HEK293T (cell line): ENCODE data around the gene KRTAP10-9.

Experiments
- CTCF ChIA-PET: fragments of 350-600 bp; formaldehyde crosslinking; extraction: SDS; loops from one replicate; lab custom pipeline; 2021; ENCODE audit warnings: antibody characterized with exemption, inconsistent platforms; lab: Yijun Ruan, JAX
- POLR2A ChIA-PET: fragments of 350-600 bp; formaldehyde crosslinking; extraction: SDS; loops from one replicate; lab custom pipeline; 2020; ENCODE audit warnings: antibody characterized with exemption, inconsistent platforms; lab: Yijun Ruan, JAX
- DNase-seq: peaks from one replicate; pipeline ENCODE4 v3.0.0; 2012; ENCODE audit warnings: mixed read lengths; ENCODE audit errors: extremely low spot score
- ARNT ChIP-seq: fragments of 450-650 bp; IDR thresholded peaks from 2 replicates; pipeline ENCODE4 v1.6.1; 2017; ENCODE audit warnings: mild to moderate bottlenecking
- BHLHE40 ChIP-seq: fragments of 450-650 bp; IDR thresholded peaks from 2 replicates; pipeline ENCODE4 v1.6.1; 2016; ENCODE audit warnings: mild to moderate bottlenecking, moderate library complexity, borderline replicate concordance
- CTBP1 ChIP-seq: fragments of 450-650 bp; IDR thresholded peaks from 2 replicates; pipeline ENCODE4 v1.6.1; 2016; ENCODE audit warnings: borderline replicate concordance
- ELF4 ChIP-seq: fragments of 450-650 bp; IDR thresholded peaks from 2 replicates; pipeline ENCODE4 v1.6.1; 2017; ENCODE audit warnings: antibody characterized with exemption
- FOXA1 ChIP-seq: fragments of 450-650 bp; IDR thresholded peaks from 2 replicates; pipeline ENCODE4 v1.6.1; 2016; ENCODE audit warnings: mild to moderate bottlenecking
- FOXK2 ChIP-seq: fragments of 450-650 bp; IDR thresholded peaks from 2 replicates; pipeline ENCODE4 v1.6.1; 2016; ENCODE audit warnings: mild to moderate bottlenecking
- FOXM1 ChIP-seq: fragments of 450-650 bp; IDR thresholded peaks from 2 replicates; pipeline ENCODE4 v1.6.1; 2017; ENCODE audit warnings: mild to moderate bottlenecking, borderline replicate concordance
- HDGF ChIP-seq: fragments of 450-650 bp; IDR thresholded peaks from 2 replicates; pipeline ENCODE4 v1.6.1; 2017; ENCODE audit warnings: antibody characterized with exemption, borderline replicate concordance
- L3MBTL2 ChIP-seq: fragments of 450-650 bp; conservative IDR thresholded peaks from 2 replicates; pipeline ENCODE4 v1.6.1; 2016; ENCODE audit warnings: mild to moderate bottlenecking
- LEF1 ChIP-seq: fragments of 450-650 bp; IDR thresholded peaks from 2 replicates; pipeline ENCODE4 v1.6.1; 2017; ENCODE audit warnings: mild to moderate bottlenecking, borderline replicate concordance
- NFRKB ChIP-seq: fragments of 450-650 bp; IDR thresholded peaks from 2 replicates; pipeline ENCODE4 v1.6.1; 2016; ENCODE audit warnings: mild to moderate bottlenecking, moderate library complexity
- PKNOX1 ChIP-seq: fragments of 450-650 bp; IDR thresholded peaks from 2 replicates; pipeline ENCODE4 v1.6.1; 2016
- SP1 ChIP-seq: fragments of 450-650 bp; IDR thresholded peaks from 2 replicates; pipeline ENCODE4 v1.6.1; 2017
- SUZ12 ChIP-seq: fragments of 450-650 bp; IDR thresholded peaks from 2 replicates; pipeline ENCODE4 v1.6.1; 2016; ENCODE audit warnings: mild to moderate bottlenecking
- TARDBP ChIP-seq: fragments of 450-650 bp; IDR thresholded peaks from 2 replicates; pipeline ENCODE4 v1.6.1; 2016
- ZNF384 ChIP-seq: fragments of 450-650 bp; IDR thresholded peaks from 2 replicates; pipeline ENCODE4 v1.6.1; 2016

KRTAP10-9 gene

GRCh38 chr21:44615466-44615865, 11.4 kb upstream of the KRTAP10-9 start:
- POLR2A ChIA-PET = no interaction called here
- CTCF ChIA-PET = no interaction called here
- no peak for TF ChIP-seq NFRKB
- TF ChIP-seq PKNOX1 = no peak
- TF ChIP-seq FOXK2 = no peak
- no peak for TF ChIP-seq CTBP1
- TF ChIP-seq ELF4 = no peak
- TF ChIP-seq BHLHE40 = no peak
- TF ChIP-seq LEF1 = no peak
- no peak for TF ChIP-seq SP1
- no peak for TF ChIP-seq FOXM1
- TF ChIP-seq FOXA1 = no peak
- no peak for TF ChIP-seq L3MBTL2
- no peak for TF ChIP-seq TARDBP
- no peak for TF ChIP-seq SUZ12
- no peak for TF ChIP-seq ARNT
- TF ChIP-seq HDGF = no peak

GRCh38 chr21:44615911-44616590, 10.8 kb upstream of the KRTAP10-9 start:
- TF ChIP-seq LEF1 (no peak), ARNT (no peak), FOXA1 (no peak), TARDBP (no peak), SP1 (no peak), BHLHE40 (no peak)
- ChIA-PET CTCF (no interaction called here), POLR2A (no interaction called here)
- DNase-seq = no peak

More at GRCh38 chr21:44615466-44615865, 11.4 kb upstream of the KRTAP10-9 start:
- no peak for DNase-seq

- DNase-seq = no peak
- CTCF ChIA-PET = no interaction called here
- TF ChIP-seq TARDBP = no peak
- POLR2A ChIA-PET = no interaction called here
These were observed 10.3 kb upstream of the KRTAP10-9 start for GRCh38 chr21:44616591-44616926.

- TF ChIP-seq SP1 (no peak), FOXM1 (no peak), HDGF (no peak), LEF1 (no peak), ARNT (no peak), TARDBP (no peak)
- ChIA-PET POLR2A (no interaction called here), CTCF (no interaction called here)
- DNase-seq = no peak
These were observed 9.8 kb upstream of the KRTAP10-9 start for GRCh38 chr21:44617071-44617501.

GRCh38 chr21:44618504-44618903, 8.4 kb upstream of the KRTAP10-9 start:
- ChIA-PET CTCF (no interaction called here), POLR2A (no interaction called here)
- no peak for DNase-seq
- no peak for TF ChIP-seq HDGF
- no peak for TF ChIP-seq CTBP1
- TF ChIP-seq L3MBTL2 = no peak
- TF ChIP-seq FOXA1 = no peak
- TF ChIP-seq ZNF384 = no peak
- no peak for TF ChIP-seq FOXK2
- no peak for TF ChIP-seq SUZ12

- ChIA-PET POLR2A (no interaction called here), CTCF (no interaction called here)
- TF ChIP-seq HDGF = no peak
- no peak for DNase-seq
These were observed 8.0 kb upstream of the KRTAP10-9 start for GRCh38 chr21:44618909-44619308.

GRCh38 chr21:44619886-44620285, 7.0 kb upstream of the KRTAP10-9 start:
- DNase-seq = no peak
- ChIA-PET POLR2A (no interaction called here), CTCF (no interaction called here)
- TF ChIP-seq SP1 = no peak

GRCh38 chr21:44623575-44623974, 3.3 kb upstream of the KRTAP10-9 start:
- DNase-seq = no peak
- TF ChIP-seq SUZ12 = no peak
- no peak for TF ChIP-seq TARDBP
- TF ChIP-seq SP1 = no peak
- no peak for TF ChIP-seq PKNOX1
- no peak for TF ChIP-seq NFRKB
- no peak for TF ChIP-seq L3MBTL2
- no peak for TF ChIP-seq FOXK2
- TF ChIP-seq FOXM1 = no peak
- TF ChIP-seq LEF1 = no peak
- TF ChIP-seq FOXA1 = no peak
- TF ChIP-seq BHLHE40 = no peak
- TF ChIP-seq ARNT = no peak
- TF ChIP-seq HDGF = no peak
- TF ChIP-seq ZNF384 = no peak
- TF ChIP-seq ELF4 = no peak
- TF ChIP-seq CTBP1 = no peak
- ChIA-PET POLR2A (no interaction called here), CTCF (no interaction called here)
